ENCODE measurements around the gene METTL27. TPM values are rescaled to one million over a fixed set of nuclear protein-coding genes. Genes with fewer than 3 reads are reported as not detected.
"Not testable (repeated sequence)": the region's sequence is repeated elsewhere in the genome, so short reads cannot be mapped to it uniquely, and the experiment has no call there.

The METTL27 gene
- total RNA-seq, 6 experiments from 2014 or later: 3.9 to 7.2 (median 6.0) TPM

GRCh38 chr7:73823257-73823656 is 19.1 kb downstream of the METTL27 start:
- TF ChIP-seq CTCF (IDR thresholded peaks at IDR 0.05): no peak
- no peaks in the 10 kb centered on the region; the same call in 1 of the 2 replicates for H3K36me3 Mint-ChIP-seq (ENCODE audit: low read depth)
- peak overlapping the region; percentile 58 for H3K4me3 Mint-ChIP-seq

GRCh38 chr7:73822319-73823173 is 19.8 kb downstream of the METTL27 start:
- H3K4me3 Mint-ChIP-seq: peak overlapping the region; percentile 58
- H3K27me3 Mint-ChIP-seq (ENCODE audit: insufficient read depth): peaks cover 2% of the 10 kb centered on the region; the same call in 1 of the 2 replicates
- no peak for TF ChIP-seq CTCF (IDR thresholded peaks at IDR 0.05)
- H3K9me3 Mint-ChIP-seq: no peaks in the 10 kb centered on the region
- peaks cover 34% of the 10 kb centered on the region for H3K4me1 Mint-ChIP-seq (ENCODE audit: low read depth)
- H3K27ac Mint-ChIP-seq: peak overlapping the region; percentile 96
- DNase-seq: peak; percentile 99
- no peaks in the 10 kb centered on the region; the same call in 1 of the 2 replicates for H3K36me3 Mint-ChIP-seq (ENCODE audit: low read depth)

More at GRCh38 chr7:73823257-73823656, 19.1 kb downstream of the METTL27 start:
- peaks cover 41% of the 10 kb centered on the region for H3K4me1 Mint-ChIP-seq (ENCODE audit: low read depth)
- H3K9me3 Mint-ChIP-seq: no peaks in the 10 kb centered on the region
- H3K27me3 Mint-ChIP-seq (ENCODE audit: insufficient read depth): peaks cover 2% of the 10 kb centered on the region; the same call in 1 of the 2 replicates
- DNase-seq: no peak
- H3K27ac Mint-ChIP-seq: peak overlapping the region; percentile 96

- Mint-ChIP-seq H3K4me1 (ENCODE audit: low read depth) (peaks cover 26% of the 10 kb centered on the region), H3K27ac (peak overlapping the region; percentile 96)
- not testable (repeated sequence) for H3K4me3 Mint-ChIP-seq; H3K36me3 Mint-ChIP-seq (ENCODE audit: low read depth); DNase-seq; H3K27me3 Mint-ChIP-seq (ENCODE audit: insufficient read depth); H3K9me3 Mint-ChIP-seq
Measured at GRCh38 chr7:73821597-73822285, 20.6 kb downstream of the METTL27 start.

GRCh38 chr7:73820013-73820412 is 22.3 kb downstream of the METTL27 start:
- Mint-ChIP-seq H3K27ac (no peak overlapping the region), H3K4me3 (no peak overlapping the region), H3K4me1 (ENCODE audit: low read depth) (peaks cover 23% of the 10 kb centered on the region), H3K36me3 (ENCODE audit: low read depth) (no peaks in the 10 kb centered on the region; the same call in 1 of the 2 replicates), H3K9me3 (no peaks in the 10 kb centered on the region), H3K27me3 (ENCODE audit: insufficient read depth) (no peaks in the 10 kb centered on the region; the same call in 1 of the 2 replicates)
- DNase-seq: no peak
- no peak for TF ChIP-seq CTCF (IDR thresholded peaks at IDR 0.05)

- no peak overlapping the region for H3K4me3 Mint-ChIP-seq
- no peak for DNase-seq
- no peak overlapping the region for H3K27ac Mint-ChIP-seq
- H3K4me1 Mint-ChIP-seq (ENCODE audit: low read depth): peaks cover 15% of the 10 kb centered on the region
- TF ChIP-seq CTCF (IDR thresholded peaks at IDR 0.05): no peak
- peaks cover 4% of the 10 kb centered on the region; the same call in 1 of the 2 replicates for H3K36me3 Mint-ChIP-seq (ENCODE audit: low read depth)
- H3K9me3 Mint-ChIP-seq: no peaks in the 10 kb centered on the region
- no peaks in the 10 kb centered on the region; the same call in 1 of the 2 replicates for H3K27me3 Mint-ChIP-seq (ENCODE audit: insufficient read depth)
Measured at GRCh38 chr7:73817121-73817520, 25.2 kb downstream of the METTL27 start.

Data from HFFc6 (cell line).